ENCODE data around the gene DQX1.

DQX1 gene

DNA sequence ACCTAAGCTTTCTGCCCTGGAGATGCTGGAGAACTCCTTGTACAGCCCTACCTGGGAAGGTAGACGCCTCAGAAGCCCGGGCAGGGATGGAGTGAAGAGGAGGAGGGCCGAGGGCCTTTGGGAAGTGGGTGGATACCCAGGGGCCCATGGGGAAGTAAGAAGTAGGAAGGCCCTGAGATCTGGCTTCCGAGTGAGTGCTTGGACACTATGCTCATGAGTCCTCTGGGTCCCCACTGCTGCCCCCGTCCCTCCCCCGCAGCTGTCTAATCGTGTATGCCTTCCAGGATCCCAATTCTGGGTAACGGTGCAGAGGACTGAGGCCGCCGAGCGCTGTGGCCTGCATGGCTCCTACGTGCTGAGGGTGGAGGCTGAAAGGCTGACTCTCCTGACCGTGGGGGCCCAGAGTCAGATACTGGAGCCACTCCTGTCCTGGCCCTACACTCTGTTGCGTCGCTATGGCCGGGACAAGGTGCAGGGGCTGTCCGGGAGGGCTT, 29.6 kb upstream of the DQX1 start:
- peak in 3 of 51 donors; percentile 11 to 20 (median 16) for DNase-seq

DNA sequence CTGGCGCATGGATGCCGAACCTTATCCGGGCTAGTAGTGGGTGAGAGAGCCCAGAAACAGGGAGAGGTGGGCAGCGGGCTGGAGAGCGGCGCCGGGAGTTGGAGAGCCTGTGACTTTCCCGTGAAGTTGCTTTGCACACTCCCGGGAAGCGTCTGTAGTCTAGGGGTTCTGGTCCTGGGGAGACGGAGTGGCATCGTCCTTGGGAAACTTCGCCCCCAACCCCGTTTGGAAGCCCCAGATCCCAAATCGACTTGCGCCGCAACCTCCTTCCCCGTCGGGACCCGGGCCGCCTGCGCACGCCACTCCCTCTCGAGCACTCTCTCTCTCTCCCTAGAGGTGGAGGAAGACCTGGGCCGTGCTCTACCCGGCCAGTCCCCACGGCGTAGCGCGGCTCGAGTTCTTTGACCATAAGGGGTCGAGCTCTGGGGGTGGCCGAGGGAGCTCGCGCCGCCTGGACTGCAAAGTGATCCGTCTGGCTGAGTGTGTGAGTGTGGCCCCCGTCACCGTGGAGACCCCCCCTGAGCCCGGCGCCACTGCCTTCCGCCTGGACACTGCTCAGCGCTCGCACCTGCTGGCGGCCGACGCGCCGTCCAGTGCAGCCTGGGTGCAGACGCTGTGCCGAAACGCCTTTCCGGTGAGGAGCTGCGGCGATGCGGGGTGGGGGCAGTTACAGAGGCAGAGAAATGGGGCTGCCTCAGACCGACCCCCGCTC, 28.9 kb upstream of the DQX1 start:
- DNase-seq, result peak in 2 of 51 donors; percentile 26 to 47

DNA sequence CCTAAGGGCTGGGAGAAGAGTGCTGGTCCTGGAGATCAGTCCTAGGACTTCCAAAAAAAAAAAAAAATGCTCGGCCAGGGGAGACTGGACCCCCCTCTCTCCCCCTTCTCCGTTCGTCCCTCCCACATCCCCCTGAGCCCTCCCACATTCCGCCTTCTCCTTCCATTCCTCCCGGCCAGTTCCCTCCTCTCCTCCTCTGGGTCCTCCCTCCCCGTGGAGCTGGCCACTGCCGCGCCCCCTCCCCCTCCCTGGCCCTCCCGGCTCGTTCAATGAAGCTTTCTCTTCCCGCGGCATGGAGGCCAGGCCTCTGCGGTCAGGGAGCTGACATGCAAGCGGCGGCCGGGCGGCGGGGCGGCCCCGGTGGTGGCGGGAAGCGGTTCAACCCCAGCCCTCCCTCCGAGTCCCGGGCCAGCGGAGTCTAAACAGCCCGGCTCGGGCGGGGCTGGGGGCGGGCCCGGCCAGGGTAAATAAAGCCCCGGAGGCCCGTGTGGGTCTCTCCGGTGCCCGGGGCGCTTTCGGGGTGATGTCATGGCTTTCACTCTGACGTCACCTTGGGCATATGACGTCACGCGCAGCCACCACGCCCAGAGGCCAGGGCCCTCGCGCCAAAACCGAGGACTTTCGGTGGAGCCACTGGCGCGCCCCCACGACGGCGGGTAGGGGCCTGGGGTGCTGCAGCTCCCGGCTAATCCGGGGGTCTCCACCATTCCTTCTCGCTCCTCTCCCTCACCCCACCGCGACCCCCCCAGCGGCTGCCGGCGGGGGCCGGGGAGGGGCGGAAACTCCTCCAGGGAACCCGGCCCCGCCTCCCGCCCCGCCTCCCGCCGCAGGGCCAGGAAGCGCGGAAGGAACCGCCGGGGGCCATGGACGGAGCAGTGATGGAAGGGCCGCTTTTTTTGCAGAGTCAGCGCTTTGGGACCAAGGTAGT, 28.1 kb upstream of the DQX1 start, which contains the start of the genes DOK1 and LOXL3:
TSS of gene DOK1 (plus strand) at position 829 of the 928 bp plus-strand sequence. CDS start at position 864, 35 bp downstream.
TSS of gene LOXL3 (minus strand) at position 51 of the 928 bp plus-strand sequence. CDS start 1,308 bp downstream, outside the sequence.
- DNase-seq, result peak in 47 of 51 donors; percentile 10 to 81 (median 65)

DNA sequence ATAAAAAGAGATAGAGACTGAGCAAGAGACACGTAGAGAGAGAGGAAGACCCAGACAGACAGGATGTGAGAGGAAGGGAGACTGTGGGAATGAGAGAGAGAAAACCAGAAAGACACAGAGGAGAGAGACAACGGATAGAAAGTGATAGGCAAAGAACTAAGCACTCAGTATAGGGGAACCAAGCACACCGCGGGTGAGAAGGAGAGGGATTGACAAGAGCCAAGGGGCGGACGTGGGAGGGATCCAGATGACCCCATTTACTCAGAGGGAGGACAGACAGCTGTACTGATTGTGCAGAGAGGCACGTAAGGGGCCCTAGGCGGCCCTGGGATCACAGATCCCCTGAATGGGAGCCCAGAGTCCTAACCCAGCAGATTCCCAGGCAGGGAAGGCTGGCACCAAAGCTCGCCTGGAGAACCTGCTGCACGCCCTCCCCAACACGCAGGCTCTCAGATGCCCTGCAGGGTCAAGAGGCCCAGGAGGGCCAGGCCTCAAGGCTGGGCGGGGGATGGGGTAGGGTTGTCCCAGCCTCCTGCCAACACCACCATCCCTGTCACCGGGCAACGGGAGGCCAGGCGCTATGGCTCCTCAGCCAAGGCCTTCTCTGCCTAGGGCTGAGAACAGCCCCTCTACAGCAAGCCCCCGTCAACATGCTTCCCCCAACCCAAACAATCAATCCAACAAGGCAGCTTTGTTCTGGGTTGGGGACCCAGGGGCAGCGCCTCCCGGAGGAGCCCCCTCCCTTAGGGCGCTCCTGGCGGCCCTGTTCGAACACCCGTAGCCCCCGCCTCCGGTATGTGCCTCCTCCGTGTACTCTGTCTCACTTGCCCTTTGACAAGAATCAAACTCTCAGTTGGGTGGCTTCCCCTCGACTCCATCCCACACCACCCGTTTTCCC, 27.1 kb upstream of the DQX1 start:
- DNase-seq, result peak in 15 of 51 donors; percentile 12 to 55 (median 30)

DNA sequence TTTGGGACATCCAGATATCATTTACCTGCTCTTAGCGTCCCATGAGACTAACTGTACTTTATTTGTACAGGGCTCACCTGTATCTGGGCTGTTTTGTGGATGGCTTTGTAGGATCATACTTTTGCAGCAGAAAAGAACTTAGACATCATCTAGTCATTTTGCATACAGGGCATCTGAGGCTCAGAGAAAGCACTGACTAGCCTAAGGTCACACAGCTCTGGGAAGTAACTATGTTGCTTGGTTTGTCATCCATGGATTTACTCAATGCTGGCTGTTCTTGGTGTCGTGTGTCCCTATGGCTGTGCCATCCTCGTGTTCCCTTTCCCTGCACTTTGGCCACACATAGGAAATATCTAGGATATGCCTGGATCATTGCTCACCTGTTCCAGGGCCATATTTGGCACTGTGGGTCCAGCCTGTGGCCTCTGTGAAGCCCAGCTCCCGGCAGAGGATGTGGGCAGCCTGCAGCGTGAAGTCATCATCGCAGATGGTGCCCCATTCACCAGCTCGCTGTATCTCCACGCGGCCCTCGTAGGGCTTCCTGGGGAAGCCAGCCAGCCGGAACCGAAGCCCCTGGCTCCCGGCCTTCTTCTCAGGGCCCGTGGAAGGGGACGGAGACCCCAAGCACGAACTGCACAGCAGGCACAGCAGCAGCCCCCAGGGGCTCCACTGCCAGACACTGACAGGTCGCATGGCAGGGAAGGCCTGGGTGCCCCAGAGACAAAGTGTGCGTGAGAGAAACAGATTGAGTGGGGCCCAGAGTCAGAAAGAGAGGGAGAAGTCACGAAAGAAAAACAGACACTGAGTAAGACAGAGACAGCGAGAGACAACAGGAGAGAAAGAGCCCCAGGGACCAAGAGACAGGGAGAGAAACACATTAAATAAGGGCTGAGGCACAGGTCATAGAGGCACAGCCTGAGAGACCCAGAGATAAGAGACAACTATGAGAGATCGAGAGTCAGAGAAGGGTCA, 26.2 kb upstream of the DQX1 start:
- no peak for DNase-seq

DNA sequence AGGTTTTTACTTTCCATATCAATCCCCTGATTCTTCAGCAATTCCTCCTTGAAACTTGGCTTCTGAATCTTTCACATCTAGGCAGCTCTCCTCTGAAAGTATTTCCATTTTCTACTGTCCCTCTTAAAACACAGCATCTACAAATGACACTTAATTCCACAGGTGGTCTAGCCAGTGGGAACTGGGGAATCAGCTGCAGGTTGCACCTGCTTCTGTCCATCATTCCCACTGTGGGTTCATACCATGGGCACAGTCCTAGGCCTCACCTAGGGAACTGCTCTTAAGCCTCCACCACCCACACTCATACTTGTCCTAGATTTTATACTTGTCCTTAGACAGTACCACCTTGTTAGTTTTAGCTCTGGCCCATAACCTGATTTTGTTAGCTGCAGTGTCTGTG, 25.5 kb upstream of the DQX1 start:
- no peak for DNase-seq

DNA sequence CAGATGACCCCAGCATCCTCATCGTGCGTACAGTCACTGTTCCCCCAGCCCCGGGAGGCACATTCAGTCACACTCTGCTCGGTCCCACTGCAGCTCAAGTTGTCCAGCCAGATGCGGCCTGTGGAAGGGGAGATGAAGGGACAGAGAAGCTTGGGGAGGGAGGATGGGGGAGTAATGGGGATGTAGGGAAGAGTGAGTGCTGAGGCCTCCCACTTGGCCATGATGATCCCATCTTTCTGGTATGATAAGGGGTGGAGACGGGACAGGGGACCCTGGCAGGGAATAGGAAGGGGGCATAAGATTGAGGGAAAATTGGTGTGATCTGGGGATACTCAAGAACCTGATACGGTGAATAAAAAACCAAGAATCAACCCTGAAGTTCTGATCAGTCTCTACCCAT, 24.2 kb upstream of the DQX1 start:
- no peak for DNase-seq

DNA sequence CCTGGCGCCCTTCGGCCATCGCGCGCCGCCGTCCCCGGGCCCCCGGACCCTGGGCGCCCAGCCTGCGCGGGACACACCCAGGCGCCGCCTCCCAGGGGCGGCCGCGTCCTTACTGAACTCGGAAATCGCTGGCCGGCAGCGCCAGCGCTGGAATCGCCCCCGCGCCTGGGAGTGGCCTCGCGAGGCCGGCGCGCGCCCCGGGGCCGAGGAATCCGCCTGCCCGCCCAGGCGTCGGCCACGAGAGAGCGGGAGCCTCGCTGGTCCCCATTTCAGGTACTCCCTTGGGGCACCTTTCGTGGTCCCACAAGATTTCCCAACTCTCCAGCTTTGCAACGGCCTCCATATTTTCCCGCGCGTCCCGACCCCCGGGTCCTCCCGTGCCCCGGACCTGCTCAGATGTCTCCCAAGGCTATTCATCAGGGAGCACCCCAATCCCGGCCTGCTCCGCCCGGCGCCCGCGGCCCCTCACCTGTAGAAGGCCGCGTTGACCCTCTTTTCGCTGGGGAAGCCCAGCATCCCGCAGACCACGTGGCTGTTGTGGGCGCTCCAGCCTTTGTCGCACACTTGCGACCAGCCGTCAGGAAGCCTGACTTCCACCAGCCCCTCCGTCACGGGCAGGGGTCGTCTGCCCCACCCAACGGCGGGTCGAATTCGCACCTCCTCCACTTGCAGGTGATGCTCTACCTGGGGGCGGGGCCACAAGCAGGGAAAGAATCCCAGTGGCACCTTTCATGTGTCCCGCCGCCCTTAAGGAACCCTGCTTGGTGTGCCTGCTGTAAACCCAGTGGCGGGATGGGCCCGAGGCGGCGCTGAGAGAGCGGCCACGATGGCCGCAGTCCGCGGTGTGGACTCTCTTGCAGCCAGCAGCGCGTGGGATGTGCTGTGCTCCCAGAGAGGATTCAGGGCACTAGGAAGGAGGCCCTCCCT, 23.1 kb upstream of the DQX1 start:
- DNase-seq, result peak in 13 of 51 donors; percentile 5 to 36 (median 22)

DNA sequence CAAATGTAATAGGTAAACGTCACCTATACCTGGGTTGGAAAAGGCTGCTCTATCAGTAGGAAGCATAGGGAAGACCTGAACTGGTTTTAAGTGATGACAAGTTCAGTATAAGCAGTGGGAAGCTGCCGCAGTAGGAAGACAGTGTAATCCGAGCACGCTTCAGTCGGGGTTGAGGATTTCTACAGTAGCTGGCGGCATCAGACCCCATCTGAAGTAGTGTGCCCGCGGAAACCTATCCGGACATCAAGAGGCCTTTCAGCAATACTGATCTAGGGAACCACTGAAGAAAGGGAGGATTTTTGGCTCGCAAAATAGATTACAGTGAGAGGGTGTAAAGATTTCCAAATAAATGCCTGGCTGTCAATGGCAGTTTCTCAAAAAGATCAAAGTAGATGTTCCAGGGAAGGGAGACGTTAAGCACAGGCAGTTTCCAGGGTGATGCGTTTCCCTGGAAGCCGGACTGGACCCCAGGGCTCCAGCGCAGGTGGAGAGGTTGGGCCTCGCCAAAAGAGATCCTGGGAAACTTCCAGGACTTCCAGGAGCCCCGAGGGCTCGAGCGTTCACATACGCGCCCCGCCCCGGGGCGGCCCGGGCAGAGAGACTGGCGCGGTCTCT, 22.4 kb upstream of the DQX1 start:
- no peak for DNase-seq

DNA sequence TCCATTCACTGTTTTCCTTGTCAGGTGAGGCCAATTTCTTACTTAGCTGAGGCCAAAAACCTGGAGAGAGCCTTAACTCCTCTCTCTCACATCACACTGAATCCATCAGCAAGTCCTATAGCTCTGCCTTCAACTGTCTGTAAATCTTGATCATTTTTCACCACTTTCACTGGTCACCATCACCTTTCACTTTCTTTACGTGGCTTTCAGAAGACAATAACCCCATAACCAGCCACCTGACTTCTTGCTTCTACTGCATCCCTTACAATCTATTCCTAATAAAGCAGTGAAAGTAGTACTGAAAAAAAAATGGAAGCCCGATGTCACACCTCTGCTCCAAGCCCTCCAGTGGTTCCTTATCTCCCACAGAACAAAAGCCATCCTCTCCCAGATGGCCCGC, 20.0 kb upstream of the DQX1 start:
- no peak for DNase-seq

DNA sequence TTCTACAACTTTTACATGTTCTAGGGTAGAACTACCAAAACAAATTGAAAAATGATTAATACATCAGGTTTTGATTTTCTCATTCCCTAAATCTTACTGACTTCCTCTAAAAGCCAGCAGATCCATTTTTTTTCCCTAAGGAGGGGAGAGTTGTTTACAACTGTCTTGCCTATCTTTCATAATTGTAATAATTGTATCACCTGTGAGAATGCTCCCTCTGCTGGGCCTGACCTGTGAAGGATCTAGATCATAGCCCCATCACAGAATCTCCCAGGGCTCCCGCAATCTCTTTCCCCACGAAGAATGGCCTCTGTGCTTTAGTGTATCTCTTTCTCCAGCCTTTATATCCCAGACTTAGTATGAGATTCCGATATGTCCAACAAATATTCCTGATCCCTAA, 18.6 kb upstream of the DQX1 start:
- no peak for DNase-seq

DNA sequence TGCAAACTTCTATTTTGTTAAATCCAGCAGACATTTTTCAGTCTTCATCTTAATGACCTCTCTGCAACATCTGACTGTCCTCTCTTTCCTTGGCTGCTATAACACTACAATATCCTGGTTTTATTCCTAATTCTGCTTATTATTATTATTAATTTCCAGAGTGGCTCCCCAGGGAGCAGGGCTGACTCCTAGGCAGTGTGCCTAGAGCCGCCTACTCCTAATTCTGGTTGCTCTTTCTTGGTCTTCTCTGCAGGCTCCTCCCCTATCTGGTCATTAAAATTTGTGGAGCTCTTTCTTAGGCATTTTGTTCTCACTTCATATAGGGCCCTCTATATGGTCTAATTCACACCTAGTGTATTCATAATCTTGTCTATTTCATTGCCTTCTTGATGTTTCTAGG, 16.9 kb upstream of the DQX1 start:
- DNase-seq, result no peak

DNA sequence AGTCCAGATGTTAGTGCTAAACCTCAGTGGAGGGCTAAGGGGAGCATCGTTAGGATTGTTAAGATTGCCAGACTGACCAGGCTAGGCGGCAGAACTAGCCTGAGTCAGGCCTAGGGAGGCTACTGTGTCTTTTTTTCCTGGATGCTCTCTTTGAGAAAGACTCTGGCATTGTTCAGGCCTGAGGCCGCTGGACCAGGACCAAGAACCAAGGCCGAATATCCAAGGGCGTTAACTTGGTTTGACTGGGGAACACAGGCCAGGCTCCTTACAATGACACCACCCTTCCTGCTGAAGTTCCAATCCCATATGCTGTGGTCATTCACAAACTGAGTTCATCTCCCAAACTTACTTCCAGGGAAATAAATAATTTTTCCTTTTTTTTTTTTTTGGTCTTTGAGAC, 14.3 kb upstream of the DQX1 start:
- no peak for DNase-seq

DNA sequence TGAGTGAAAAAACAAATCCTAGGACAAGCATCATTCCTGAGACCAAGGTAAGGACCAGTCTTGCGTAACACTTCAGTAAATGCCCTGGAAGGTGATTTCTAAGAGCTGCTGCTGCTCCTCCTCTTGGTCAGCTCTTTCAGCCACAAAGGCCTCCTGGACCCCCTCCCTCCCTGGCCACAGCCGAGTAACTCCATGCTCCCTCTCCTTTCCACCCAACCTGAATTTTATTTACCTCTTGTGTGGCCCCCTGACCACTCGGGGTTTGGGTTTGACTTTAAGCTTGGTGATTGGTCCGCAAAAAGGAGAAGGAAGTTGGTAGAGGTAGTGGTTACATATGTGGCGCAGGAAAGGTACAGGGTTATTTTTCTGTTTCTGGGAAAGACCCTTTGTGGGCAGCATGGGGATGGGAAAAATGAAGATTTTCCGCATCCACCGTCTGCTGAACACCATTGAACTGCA, 12.9 kb upstream of the DQX1 start:
- DNase-seq, result no peak

DNA sequence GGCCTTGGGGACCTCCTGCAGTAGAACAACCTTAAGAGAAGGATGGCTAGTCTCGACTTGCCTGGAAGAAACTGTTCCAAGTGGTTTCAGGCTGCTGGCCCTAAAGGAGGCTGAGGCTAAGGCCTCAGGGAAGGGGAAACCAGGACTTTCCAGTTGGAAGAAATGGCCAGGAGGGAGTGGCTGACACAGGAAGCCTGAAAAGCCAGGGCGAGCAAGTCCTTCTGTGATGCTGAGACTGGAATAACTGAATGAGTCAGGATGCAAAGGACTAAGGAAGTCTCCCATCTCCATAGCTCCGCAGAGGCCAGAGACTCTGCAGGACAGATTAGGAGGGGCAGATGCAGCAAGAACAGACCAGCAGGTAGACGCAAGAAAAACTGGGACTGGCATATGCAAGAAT, 11.1 kb upstream of the DQX1 start:
- no peak for DNase-seq

DNA sequence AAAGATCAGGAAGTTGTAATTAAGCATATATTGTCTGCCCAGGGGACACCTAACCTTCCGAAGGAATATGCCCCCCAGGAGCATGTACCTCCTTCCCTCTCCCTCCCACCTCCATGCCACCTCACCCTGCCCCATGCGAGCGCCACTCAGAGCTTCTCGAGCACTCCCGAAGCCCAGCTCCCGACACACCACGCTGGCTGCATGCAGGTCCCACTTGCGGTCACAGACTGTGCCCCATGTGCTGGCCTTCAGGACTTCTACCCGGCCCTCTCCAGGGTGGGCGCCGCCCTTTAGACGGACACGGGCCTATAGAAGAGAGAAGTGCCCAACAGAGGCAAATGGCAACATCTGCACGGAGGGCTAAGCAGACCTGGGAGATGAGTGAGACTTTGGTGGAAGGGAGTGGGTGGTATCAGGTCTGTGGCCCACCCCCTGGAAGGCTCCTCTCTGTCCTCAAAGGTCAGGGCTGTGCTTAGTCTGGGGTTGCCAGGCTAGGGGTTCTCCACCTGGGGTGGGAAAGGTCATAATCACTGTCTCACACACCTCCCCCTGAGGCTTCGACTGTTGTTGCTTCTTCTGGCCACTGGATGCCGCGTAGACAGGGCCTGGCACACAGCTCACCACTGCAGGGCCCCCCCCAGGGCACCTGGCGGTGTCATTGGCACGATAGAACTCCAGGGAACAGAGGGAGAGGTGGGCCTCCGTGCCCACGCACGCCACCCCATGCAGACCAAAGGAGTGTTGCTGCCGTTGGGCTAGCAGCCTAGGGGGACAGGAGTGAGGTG, 10.3 kb upstream of the DQX1 start:
- DNase-seq, result no peak

DNA sequence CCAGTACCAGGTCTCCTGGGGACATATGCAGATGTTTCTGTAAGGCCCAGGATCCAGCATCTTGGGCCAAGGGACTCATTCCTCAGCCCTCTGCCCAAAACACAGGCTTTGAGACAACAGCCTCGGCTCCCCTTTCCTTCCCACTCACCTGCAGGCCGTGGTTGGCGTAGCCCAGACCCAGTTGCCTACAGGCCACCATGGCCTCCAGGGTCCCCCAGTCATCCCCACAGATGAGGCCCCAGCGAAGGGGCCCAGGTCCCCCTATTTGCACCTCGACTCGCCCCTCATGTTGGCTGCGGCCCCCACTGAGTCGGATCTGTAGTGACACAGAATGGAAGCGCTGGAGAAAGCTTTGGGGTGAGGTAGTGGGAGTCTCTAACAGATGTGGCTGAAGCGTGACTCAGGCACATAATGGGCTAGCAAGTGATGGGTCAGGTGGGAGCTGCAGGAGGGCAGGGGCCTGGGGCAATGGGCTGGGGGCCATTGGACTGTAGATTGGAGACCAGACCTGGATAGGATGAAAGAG, 9.5 kb upstream of the DQX1 start:
- no peak for DNase-seq

Data from hypothalamus (tissue), 51 donors.